HEK293T (cell line): ENCODE data around the gene FTSJ3.

Source experiments
- FOXM1 ChIP-seq: fragments of 450-650 bp; IDR thresholded peaks from 2 replicates; pipeline ENCODE4 v1.6.1; 2017; ENCODE audit warnings: mild to moderate bottlenecking, borderline replicate concordance
- LEF1 ChIP-seq: fragments of 450-650 bp; IDR thresholded peaks from 2 replicates; pipeline ENCODE4 v1.6.1; 2017; ENCODE audit warnings: mild to moderate bottlenecking, borderline replicate concordance
- NFRKB ChIP-seq: fragments of 450-650 bp; IDR thresholded peaks from 2 replicates; pipeline ENCODE4 v1.6.1; 2016; ENCODE audit warnings: mild to moderate bottlenecking, moderate library complexity
- SP1 ChIP-seq: fragments of 450-650 bp; IDR thresholded peaks from 2 replicates; pipeline ENCODE4 v1.6.1; 2017

DNA sequence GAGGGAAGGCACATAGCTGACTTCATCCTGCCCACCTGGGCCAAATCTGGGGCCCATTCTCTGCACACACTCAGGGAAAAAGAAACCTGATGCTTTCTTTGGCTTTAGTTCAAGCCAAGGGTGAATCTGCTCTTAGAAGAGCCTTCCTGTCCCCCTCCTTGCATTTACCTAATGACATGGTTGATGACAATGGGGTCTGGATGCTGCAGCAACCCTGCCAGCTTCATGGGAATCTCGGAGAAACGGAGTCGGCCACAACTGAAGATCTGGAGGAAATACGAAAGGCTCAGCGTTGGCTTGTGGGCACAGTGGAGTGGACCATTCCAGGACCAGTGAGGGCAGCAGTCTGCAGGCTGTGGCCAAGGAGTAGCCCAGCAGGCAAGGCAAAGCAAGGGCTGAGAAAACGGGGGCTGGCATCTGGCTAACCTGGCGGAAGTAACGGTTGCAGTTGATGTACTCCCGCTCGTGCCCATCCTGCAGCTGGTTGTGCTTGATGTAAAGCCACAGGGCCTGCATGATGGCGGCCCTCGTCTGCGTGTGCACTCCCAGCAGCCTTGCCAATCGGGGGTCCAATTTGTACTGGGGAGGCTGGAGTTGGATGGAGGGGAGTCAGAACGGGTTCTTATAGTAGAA lies 6.4 kb upstream of the FTSJ3 start:
- TF ChIP-seq LEF1 (no peak), FOXM1 (no peak), NFRKB (no peak), SP1 (no peak)
